H1 (cell line): ENCODE results near the gene MAP1B. TPM values are rescaled to one million over a fixed set of nuclear protein-coding genes. Genes with fewer than 3 reads are reported as not detected.

Experiments used
- CTCF ChIA-PET: fragments of 300-600 bp; sonication (Branson Sonifier 250); formaldehyde crosslinking; loops from one replicate; lab custom pipeline; 2021; ENCODE audit not compliant: partially characterized antibody; lab: Charles Lee
- POLR2A ChIA-PET: fragments of 300-600 bp; sonication (Branson Sonifier 250); formaldehyde crosslinking; loops from one replicate; lab custom pipeline; 2021; ENCODE audit warnings: inconsistent platforms; ENCODE audit not compliant: partially characterized antibody; lab: Charles Lee
- DNase-seq, 2 experiments: peaks; one replicate each; pipeline versions ENCODE4 v3.0.0 to v3.0.0-alpha.2; 2010 to 2022; ENCODE audit warnings: low spot score in 2 of 2, low read depth in 1 of 2, mixed read lengths in 1 of 2
- FAIRE-seq: peaks from 2 replicates; lab custom pipeline; 2011; peaks lifted over from hg19 to GRCh38; lab: Jason Lieb, UNC
- H2AFZ ChIP-seq: 2 replicates; pipeline ENCODE4 v1.8.1; 2012; ENCODE audit warnings: low read length, inconsistent platforms
- H2AK5ac ChIP-seq: 2 replicates; pipeline ENCODE4 v1.6.1; 2013; ENCODE audit warnings: low read depth, low read length
- H2BK120ac ChIP-seq: replicated peaks from 2 replicates; pipeline ENCODE3; 2013; ENCODE audit warnings: low read depth, low read length, inconsistent platforms
- H2BK12ac ChIP-seq: 2 replicates; pipeline ENCODE4 v1.6.1; 2013; ENCODE audit warnings: low read depth, low read length
- H2BK15ac ChIP-seq: 2 replicates; pipeline ENCODE4 v1.6.1; 2013; ENCODE audit warnings: low read length
- H2BK20ac ChIP-seq: 2 replicates; pipeline ENCODE4 v1.6.1; 2013; ENCODE audit warnings: low read length
- H2BK5ac ChIP-seq: 2 replicates; pipeline ENCODE4 v1.6.1; 2013; ENCODE audit warnings: low read depth, low read length
- H3K14ac ChIP-seq: 2 replicates; pipeline ENCODE4 v1.6.1; 2013; ENCODE audit warnings: inconsistent platforms; ENCODE audit not compliant: insufficient read length
- H3K18ac ChIP-seq: 2 replicates; pipeline ENCODE4 v1.6.1; 2013; ENCODE audit warnings: low read length; ENCODE audit errors: extremely low read depth
- H3K23ac ChIP-seq: 2 replicates; pipeline ENCODE4 v1.6.1; 2013; ENCODE audit warnings: inconsistent platforms; ENCODE audit not compliant: insufficient read length
- H3K23me2 ChIP-seq: 2 replicates; pipeline ENCODE4 v1.6.1; 2013; ENCODE audit warnings: low read depth, low read length
- H3K27ac ChIP-seq: 2 replicates; pipeline ENCODE4 v1.6.1; 2011; ENCODE audit warnings: low read depth, low read length, inconsistent platforms
- H3K27me3 ChIP-seq, 4 experiments: replicated peaks in 1 of 4; 1 replicate in 1 of 4; 2 replicates in 3 of 4; pipeline versions ENCODE4 v1.6.1 to v1.8.1; 2011 to 2013; ENCODE audit warnings: low read length in 3 of 4, mild to moderate bottlenecking in 3 of 4, inconsistent platforms in 2 of 4, mixed read lengths in 2 of 4, moderate library complexity in 1 of 4; ENCODE audit not compliant: control insufficient read depth in 3 of 4, insufficient read depth in 3 of 4; ENCODE audit errors: extremely low read depth in 1 of 4
- H3K36me3 ChIP-seq, 4 experiments: 2 replicates each; pipeline versions ENCODE4 v1.6.1 to v1.8.1; 2011 to 2013; ENCODE audit warnings: mild to moderate bottlenecking in 4 of 4, low read length in 3 of 4, moderate library complexity in 2 of 4, control low read depth in 1 of 4, inconsistent platforms in 1 of 4; ENCODE audit not compliant: insufficient read depth in 4 of 4, control insufficient read depth in 2 of 4
- H3K4ac ChIP-seq: replicated peaks from 2 replicates; pipeline ENCODE3; 2013; ENCODE audit warnings: low read length, low read depth, mixed read lengths, inconsistent platforms; ENCODE audit not compliant: insufficient read length
- H3K4me1 ChIP-seq, 4 experiments: replicated peaks in 1 of 4; 1 replicate in 1 of 4; 2 replicates in 3 of 4; pipeline versions ENCODE4 v1.6.1 to v1.8.1; 2011 to 2013; ENCODE audit warnings: low read length in 3 of 4, inconsistent platforms in 2 of 4, mixed read lengths in 1 of 4; ENCODE audit not compliant: insufficient read depth in 4 of 4, control insufficient read depth in 3 of 4
- H3K4me2 ChIP-seq, 2 experiments: 2 replicates each; pipeline versions ENCODE4 v1.6.1 to v1.8.1; 2011 to 2013; ENCODE audit warnings: low read depth in 2 of 2, low read length in 2 of 2, control low read depth in 1 of 2, inconsistent platforms in 1 of 2, mild to moderate bottlenecking in 1 of 2; ENCODE audit not compliant: insufficient read depth in 1 of 2
- H3K4me3 ChIP-seq, 4 experiments: fragments of 200-600, 300-600 bp in 1 of 4; sonication (generic), shearing (Covaris generic), sonication (Bioruptor Twin) in 1 of 4; 2 replicates each; pipeline versions ENCODE4 v1.5.1 to v1.8.1; 2011 to 2016; ENCODE audit warnings: low read length in 4 of 4, low read depth in 3 of 4, control low read depth in 2 of 4, inconsistent platforms in 2 of 4, mild to moderate bottlenecking in 2 of 4, mixed read lengths in 1 of 4, moderate library complexity in 1 of 4; ENCODE audit not compliant: insufficient read depth in 2 of 4; ENCODE audit errors: extremely low read depth in 1 of 4
- H3K56ac ChIP-seq: replicated peaks from 2 replicates; pipeline ENCODE3; 2013; ENCODE audit warnings: low read depth, mild to moderate bottlenecking, mixed read lengths, low read length, inconsistent platforms; ENCODE audit not compliant: insufficient read length
- H3K79me1 ChIP-seq: 2 replicates; pipeline ENCODE4 v1.6.1; 2013; ENCODE audit warnings: low read depth, low read length, control low read depth
- H3K79me2 ChIP-seq, 2 experiments: 2 replicates each; pipeline versions ENCODE4 v1.6.1 to v1.8.1; 2012 to 2013; ENCODE audit warnings: low read length in 2 of 2, mild to moderate bottlenecking in 2 of 2, inconsistent platforms in 1 of 2; ENCODE audit not compliant: insufficient read depth in 2 of 2, control insufficient read depth in 1 of 2
- H3K9ac ChIP-seq, 4 experiments: replicated peaks in 1 of 4; 1 replicate in 1 of 4; 2 replicates in 3 of 4; pipeline versions ENCODE4 v1.6.1 to v1.8.1; 2011 to 2013; ENCODE audit warnings: low read depth in 3 of 4, low read length in 3 of 4, control low read depth in 2 of 4, mild to moderate bottlenecking in 2 of 4, moderate library complexity in 2 of 4, inconsistent platforms in 1 of 4; ENCODE audit errors: extremely low read depth in 1 of 4
- H3K9me3 ChIP-seq, 2 experiments: 2 replicates each; pipeline versions ENCODE4 v1.6.1 to v1.8.1; 2012 to 2013; ENCODE audit warnings: mild to moderate bottlenecking in 2 of 2, moderate library complexity in 2 of 2, control low read depth in 1 of 2, inconsistent platforms in 1 of 2, low read depth in 1 of 2, low read length in 1 of 2, mixed read lengths in 1 of 2; ENCODE audit not compliant: insufficient read depth in 2 of 2
- H4K20me1 ChIP-seq, 2 experiments: replicated peaks in 1 of 2; 2 replicates each; pipeline versions ENCODE3 to v1.8.1; 2011 to 2013; ENCODE audit warnings: inconsistent platforms in 2 of 2, low read length in 2 of 2, mild to moderate bottlenecking in 1 of 2; ENCODE audit not compliant: insufficient read depth in 2 of 2, control insufficient read depth in 1 of 2
- H4K5ac ChIP-seq: 2 replicates; pipeline ENCODE4 v1.6.1; 2013; ENCODE audit warnings: low read length, low read depth, mixed read lengths, inconsistent platforms; ENCODE audit not compliant: insufficient read length
- H4K8ac ChIP-seq: 2 replicates; pipeline ENCODE4 v1.8.0; 2013; ENCODE audit warnings: mild to moderate bottlenecking, moderate library complexity, low read length, inconsistent platforms; ENCODE audit not compliant: insufficient read depth; ENCODE audit errors: extremely low read depth
- H4K91ac ChIP-seq: replicated peaks from 2 replicates; pipeline ENCODE3; 2013; ENCODE audit warnings: low read length, mixed read lengths, inconsistent platforms; ENCODE audit not compliant: insufficient read length
- ATF2 ChIP-seq: IDR thresholded peaks from 2 replicates; pipeline ENCODE4 v1.6.1; 2012; ENCODE audit warnings: low read length, inconsistent platforms
- CTCF ChIP-seq, 3 experiments: IDR thresholded peaks; 1 replicate in 2 of 3; 2 replicates in 1 of 3; pipeline versions ENCODE4 v1.5.1 to v1.6.1; 2011; ENCODE audit warnings: low read length in 3 of 3, mild to moderate bottlenecking in 3 of 3, inconsistent platforms in 2 of 3, low read depth in 1 of 3, moderate library complexity in 1 of 3; ENCODE audit not compliant: insufficient read depth in 1 of 3; ENCODE audit errors: control extremely low read depth in 1 of 3
- EGR1 ChIP-seq: IDR thresholded peaks from 2 replicates; pipeline ENCODE4 v1.6.1; 2011; ENCODE audit warnings: low read depth, low read length, borderline replicate concordance
- KDM4A ChIP-seq: IDR thresholded peaks from one replicate; pipeline ENCODE4 v1.7.1; 2012; ENCODE audit warnings: low read depth, mild to moderate bottlenecking, moderate library complexity, low read length, inconsistent platforms; ENCODE audit not compliant: severe bottlenecking
- NRF1 ChIP-seq: IDR thresholded peaks from 2 replicates; pipeline ENCODE4 v1.6.1; 2011; ENCODE audit warnings: mild to moderate bottlenecking, low read depth, low read length, improper control_type of control experiment
- POU5F1 ChIP-seq: IDR thresholded peaks from 2 replicates; pipeline ENCODE4 v1.6.1; 2011; ENCODE audit warnings: low read depth, mild to moderate bottlenecking, low read length, moderate library complexity
- RXRA ChIP-seq: IDR thresholded peaks from 2 replicates; pipeline ENCODE4 v1.6.1; 2011; ENCODE audit warnings: low read depth, mild to moderate bottlenecking, low read length, moderate library complexity; ENCODE audit not compliant: insufficient read depth
- SP2 ChIP-seq: IDR thresholded peaks from 2 replicates; pipeline ENCODE4 v1.6.1; 2012; ENCODE audit warnings: mild to moderate bottlenecking, low read length, inconsistent platforms
- TBP ChIP-seq: IDR thresholded peaks from 2 replicates; pipeline ENCODE4 v1.6.1; 2011; ENCODE audit warnings: low read depth, low read length, improper control_type of control experiment
- ZNF274 ChIP-seq: IDR thresholded peaks from 2 replicates; pipeline ENCODE4 v1.7.0; 2012; ENCODE audit warnings: low read length, borderline replicate concordance; ENCODE audit errors: extremely low read depth
- WGBS, 2 experiments: shearing (Covaris generic) in 1 of 2; methylation state at CpG; one replicate each; pipeline versions ENCODE4 v1.1.6 to v1.1.7; 2013 to 2015; ENCODE audit warnings: low lambda C conversion rate in 2 of 2, mixed read lengths in 2 of 2, inconsistent platforms in 1 of 2, low coverage in 1 of 2, missing lambda C conversion rate in 1 of 2; ENCODE audit not compliant: insufficient replicate concordance in 2 of 2, insufficient coverage in 1 of 2, insufficient read length in 1 of 2; ENCODE audit errors: extremely low coverage in 1 of 2, missing lambda C conversion rate in 1 of 2; 5-methylcytosine and 5-hydroxymethylcytosine counted together
- polyA plus RNA-seq, 7 experiments: library from polyadenylated mRNA; depleted of rRNA in 3 of 7; stranded (reverse) in 5 of 7; unstranded in 2 of 7; fragments of >200 nt in 5 of 7; fragments of 200-250 nt in 2 of 7; gene quantifications; 1 replicate in 5 of 7; 2 replicates in 1 of 7; 4 replicates in 1 of 7; pipeline versions ENCODE4 v1.2.1 to v1.2.3, GENCODE V29; 2011 to 2013; ENCODE audit warnings: missing spikeins in 2 of 7, mixed read lengths in 2 of 7
- total RNA-seq: library from RNA; stranded (reverse); fragmentation: NEBNext Ultra II Directional; extraction: Animal tissue kit (Norgen Biotek cat#: 25700); gene quantifications from 2 replicates; pipeline ENCODE4 v1.2.1, GENCODE V29; 2021

Gene MAP1B
- total and polyA plus RNA-seq, 2 of the 8 experiments (the other 6 are each of a cell fraction or from before 2014, with no cell fraction given): 24.5 to 120 TPM

DNA sequence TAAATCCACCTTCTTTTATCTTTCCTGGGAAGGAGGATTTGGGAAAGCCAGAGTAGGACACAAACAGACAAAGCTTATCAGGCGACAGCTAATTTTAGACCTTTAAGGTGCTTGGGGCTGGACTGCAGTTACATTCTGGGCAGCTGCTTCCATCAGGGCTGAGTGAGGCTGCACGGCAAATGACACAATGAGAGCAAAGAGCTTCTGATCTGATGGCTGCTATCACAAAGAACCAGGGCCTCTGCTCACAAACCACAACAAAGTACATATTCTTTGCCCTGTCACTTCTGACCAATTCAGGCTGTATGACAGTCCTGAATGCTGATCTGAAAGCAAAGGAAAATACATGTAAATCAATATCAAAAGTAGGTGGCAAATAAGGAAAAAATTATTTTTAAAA lies 119.7 kb downstream of the MAP1B start:
- H2BK20ac ChIP-seq: no peak overlapping the region
- no peaks in the 10 kb centered on the region for H3K9me3 ChIP-seq
- H3K36me3 ChIP-seq: peaks cover 9 to 47% (median 35%) of the 10 kb centered on the region in 4 experiments; a peak in 7 of 8 replicates
- no peak overlapping the region for H3K4me3 ChIP-seq
- no peak overlapping the region for H3K56ac ChIP-seq
- no peaks in the 10 kb centered on the region; the same call in 1 of the 2 replicates for H3K79me1 ChIP-seq
- no peaks in the 10 kb centered on the region for H3K23me2 ChIP-seq
- CTCF ChIA-PET: interaction anchor here (1.0 kb wide), 1 partner anchor 47 kb away, joined by 3 read pairs; no protein-coding TSS in a partner anchor
- no peak overlapping the region for H4K5ac ChIP-seq
- no peak overlapping the region for H2BK12ac ChIP-seq
- no peak overlapping the region for H2BK5ac ChIP-seq
- no peak overlapping the region for H4K91ac ChIP-seq
- FAIRE-seq: no peak
- no peak for DNase-seq
- no peak overlapping the region for H3K4ac ChIP-seq
- POLR2A ChIA-PET: no interaction called here
- H3K14ac ChIP-seq: no peak overlapping the region
- H2AFZ ChIP-seq: no peak overlapping the region
- no peaks in the 10 kb centered on the region for H4K20me1 ChIP-seq
- no peak overlapping the region for H2AK5ac ChIP-seq
- H3K79me2 ChIP-seq: no peaks in the 10 kb centered on the region
- no peak overlapping the region for H3K27ac ChIP-seq
- no peak overlapping the region for H3K23ac ChIP-seq
- no peak overlapping the region for H3K18ac ChIP-seq
- no peak overlapping the region for H2BK120ac ChIP-seq
- no peak overlapping the region for H2BK15ac ChIP-seq
- 93% methylated on average over 2 of the region's 2 CpGs; no CpG with 5 or more reads in 1 of the 2 experiments for WGBS, 2 experiments
- no peaks in the 10 kb centered on the region for H3K27me3 ChIP-seq
- H3K4me2 ChIP-seq: no peak overlapping the region
- no peak overlapping the region for H4K8ac ChIP-seq
- H3K9ac ChIP-seq: no peak overlapping the region
- H3K4me1 ChIP-seq: no peaks in the 10 kb centered on the region
- TF ChIP-seq POU5F1 (no peak), KDM4A (no peak), EGR1 (no peak), SP2 (no peak), ZNF274 (no peak), CTCF (IDR thresholded peaks at IDR 0.05; ENCODE audit: control extremely low read depth in 1 of 3, insufficient read depth in 1 of 3, low read depth in 1 of 3, low read length in 3 of 3) (no peak), RXRA (no peak), ATF2 (no peak), NRF1 (no peak), TBP (no peak)
